CD4-positive, alpha-beta T cell treated with Interleukin-15 for 1 hour (primary cell): Measurements from ENCODE around the gene GLOD5.
A peak's percentile ranks its signal among the peaks of the same experiment; 100 is the strongest.
"Not testable (repeated sequence)": the region's sequence is repeated elsewhere in the genome, so short reads cannot be mapped to it uniquely, and the experiment has no call there.

Experiments used
- DNase-seq: peaks from one replicate; pipeline ENCODE4 v3.0.0-alpha.2; 2020

GLOD5 gene

DNA sequence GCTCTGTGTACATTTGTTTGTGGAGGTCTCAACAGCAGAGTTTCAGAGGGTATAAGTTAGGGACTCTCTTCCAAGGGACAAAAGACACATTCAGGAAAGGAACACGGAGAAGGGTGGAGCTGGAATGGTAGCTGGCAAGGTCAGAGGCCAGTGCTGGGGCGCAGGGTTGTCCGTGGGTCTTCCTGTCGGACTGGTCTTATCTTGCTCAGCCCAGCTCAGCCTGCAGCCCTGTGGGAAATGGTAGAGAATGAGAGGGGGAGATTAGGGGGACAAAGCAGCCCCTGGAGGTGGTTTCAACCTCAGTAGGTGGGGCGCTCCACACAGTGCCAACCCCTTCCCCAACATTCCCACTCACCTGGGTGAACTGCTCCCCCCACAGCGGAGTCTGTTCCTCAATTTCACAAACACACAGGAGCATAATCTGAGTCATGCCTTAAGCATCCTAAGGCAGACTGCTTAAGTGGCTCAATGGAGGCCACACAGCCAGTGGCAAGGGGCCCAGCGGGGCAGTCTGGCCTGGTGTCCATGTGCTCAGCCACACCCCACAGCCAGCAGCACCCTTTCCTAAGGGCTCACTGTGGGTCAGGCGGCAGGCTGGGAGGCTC is 33.5 kb downstream of the GLOD5 start:
- DNase-seq = no peak

DNA sequence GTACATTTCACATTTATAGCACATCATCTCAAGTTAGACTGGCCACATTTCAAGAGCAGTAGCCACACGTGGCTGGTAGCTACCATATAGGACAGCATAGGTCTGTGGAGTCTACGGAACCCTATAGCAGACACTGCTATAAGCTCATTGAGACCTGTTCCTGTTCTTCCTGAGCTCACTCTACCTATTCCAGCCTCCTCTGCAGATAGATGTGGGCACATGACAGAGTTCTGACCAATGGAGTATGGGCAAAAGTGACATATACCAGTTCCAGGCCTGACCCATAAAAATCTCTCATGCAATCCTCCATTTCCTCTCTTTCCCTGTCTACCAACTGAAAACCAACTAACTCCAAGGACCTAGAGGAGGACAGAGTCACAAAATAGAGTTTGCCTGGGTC is 36.8 kb downstream of the GLOD5 start:
- DNase-seq = no peak

GRCh38 chrX:48800574-48801279 is 39.2 kb downstream of the GLOD5 start:
- DNase-seq = no peak

GRCh38 chrX:48801280-48802088 is 39.9 kb downstream of the GLOD5 start, which contains the start of gene HDAC6:
TSS of gene HDAC6 (plus strand) at chrX:48802067. CDS start at chrX:48802693, 626 bp downstream.
- DNase-seq = peak; percentile 99

DNA sequence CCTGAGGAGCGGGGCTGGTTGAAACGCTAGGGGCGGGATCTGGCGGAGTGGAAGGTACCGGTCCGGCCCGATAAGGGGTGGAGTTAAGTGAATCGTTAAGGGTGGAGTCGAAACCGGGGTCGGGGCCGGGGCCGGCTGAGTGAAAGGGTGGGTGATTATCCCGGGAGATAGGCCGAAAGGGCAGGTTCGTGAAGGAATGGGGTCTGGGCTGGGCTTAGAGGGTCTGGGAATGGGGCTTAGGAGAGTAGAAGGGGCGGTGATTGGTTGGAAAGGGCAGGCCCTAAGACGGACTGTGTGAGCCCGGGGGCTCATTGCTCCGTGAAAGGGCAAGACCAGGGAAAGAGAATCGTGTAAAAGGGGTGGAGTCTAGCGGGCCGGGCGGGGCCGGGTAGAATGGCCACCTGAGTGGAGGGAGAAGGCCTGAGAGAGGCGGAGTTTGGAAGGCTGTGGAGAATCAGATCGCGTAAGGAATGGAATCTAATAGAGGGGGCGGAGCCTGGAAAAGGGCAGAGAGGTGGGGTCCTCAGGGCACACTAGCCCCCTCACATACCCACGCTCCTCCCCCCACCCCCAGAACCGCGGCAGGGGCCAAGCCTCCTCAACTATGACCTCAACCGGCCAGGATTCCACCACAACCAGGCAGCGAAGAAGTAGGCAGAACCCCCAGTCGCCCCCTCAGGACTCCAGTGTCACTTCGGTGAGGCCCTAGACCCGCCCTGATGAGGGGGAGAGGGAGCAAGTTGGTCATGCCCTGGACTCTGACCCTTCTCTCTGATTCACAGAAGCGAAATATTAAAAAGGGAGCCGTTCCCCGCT is 40.8 kb downstream of the GLOD5 start:
- peak; percentile 77 for DNase-seq

DNA sequence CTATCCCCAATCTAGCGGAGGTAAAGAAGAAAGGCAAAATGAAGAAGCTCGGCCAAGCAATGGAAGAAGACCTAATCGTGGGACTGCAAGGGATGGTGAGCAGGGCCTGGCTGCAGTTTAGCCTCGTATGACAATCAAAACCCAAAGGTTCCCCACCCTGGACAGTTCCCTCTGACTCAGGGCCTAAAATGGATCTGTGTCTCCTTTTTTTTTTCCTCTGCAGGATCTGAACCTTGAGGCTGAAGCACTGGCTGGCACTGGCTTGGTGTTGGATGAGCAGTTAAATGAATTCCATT is 41.3 kb downstream of the GLOD5 start:
- no peak for DNase-seq

- no peak for DNase-seq
Measured at GRCh38 chrX:48806081-48806480, 44.5 kb downstream of the GLOD5 start.

GRCh38 chrX:48813644-48814043 is 52.1 kb downstream of the GLOD5 start:
- no peak for DNase-seq

- DNase-seq = no peak
Measured at GRCh38 chrX:48814722-48815121, 53.2 kb downstream of the GLOD5 start.

- DNase-seq = no peak
Measured at GRCh38 chrX:48815266-48815665, 53.7 kb downstream of the GLOD5 start.

DNA sequence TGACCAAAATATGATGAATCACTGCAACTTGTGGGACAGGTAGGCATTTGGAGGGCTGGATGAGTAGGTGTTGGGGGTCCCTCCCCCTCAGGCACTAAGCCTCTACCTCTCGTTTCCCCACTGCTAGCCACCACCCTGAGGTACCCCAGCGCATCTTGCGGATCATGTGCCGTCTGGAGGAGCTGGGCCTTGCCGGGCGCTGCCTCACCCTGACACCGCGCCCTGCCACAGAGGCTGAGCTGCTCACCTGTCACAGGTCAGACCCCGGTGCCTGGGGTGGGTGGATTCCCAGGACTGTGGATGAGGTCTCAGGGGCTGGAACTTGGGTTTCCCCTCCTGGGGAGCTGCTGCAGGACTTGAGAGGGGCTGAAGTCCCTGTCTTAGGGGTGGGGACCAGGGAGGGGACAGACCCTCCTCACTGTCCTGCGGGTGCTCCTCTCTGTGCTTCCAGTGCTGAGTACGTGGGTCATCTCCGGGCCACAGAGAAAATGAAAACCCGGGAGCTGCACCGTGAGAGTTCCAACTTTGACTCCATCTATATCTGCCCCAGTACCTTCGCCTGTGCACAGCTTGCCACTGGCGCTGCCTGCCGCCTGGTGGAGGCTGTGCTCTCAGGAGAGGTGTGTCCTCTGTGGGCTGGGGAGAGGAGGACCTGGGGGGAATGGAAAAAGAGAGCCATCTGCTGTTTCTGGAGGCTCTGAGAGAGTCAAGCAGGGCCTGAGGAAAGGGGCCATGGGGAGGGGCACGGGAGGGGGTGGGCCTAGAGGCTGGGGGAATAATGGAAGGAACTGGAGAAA is 54.7 kb downstream of the GLOD5 start:
- no peak for DNase-seq

DNA sequence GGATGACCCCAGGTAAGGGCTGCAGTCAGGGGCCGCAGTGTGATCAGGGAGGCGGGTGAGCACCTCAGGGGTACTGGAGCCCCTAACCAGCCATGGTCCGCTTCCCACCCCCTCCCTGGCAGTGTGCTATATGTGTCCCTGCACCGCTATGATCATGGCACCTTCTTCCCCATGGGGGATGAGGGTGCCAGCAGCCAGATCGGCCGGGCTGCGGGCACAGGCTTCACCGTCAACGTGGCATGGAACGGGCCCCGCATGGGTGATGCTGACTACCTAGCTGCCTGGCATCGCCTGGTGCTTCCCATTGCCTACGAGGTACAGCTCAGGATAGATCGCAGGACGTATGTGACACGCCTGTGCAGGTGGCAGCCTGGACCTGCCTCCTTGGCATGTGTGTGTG is 56.6 kb downstream of the GLOD5 start:
- DNase-seq = no peak

- DNase-seq = no peak
Measured at GRCh38 chrX:48818866-48819265, 57.3 kb downstream of the GLOD5 start.

DNA sequence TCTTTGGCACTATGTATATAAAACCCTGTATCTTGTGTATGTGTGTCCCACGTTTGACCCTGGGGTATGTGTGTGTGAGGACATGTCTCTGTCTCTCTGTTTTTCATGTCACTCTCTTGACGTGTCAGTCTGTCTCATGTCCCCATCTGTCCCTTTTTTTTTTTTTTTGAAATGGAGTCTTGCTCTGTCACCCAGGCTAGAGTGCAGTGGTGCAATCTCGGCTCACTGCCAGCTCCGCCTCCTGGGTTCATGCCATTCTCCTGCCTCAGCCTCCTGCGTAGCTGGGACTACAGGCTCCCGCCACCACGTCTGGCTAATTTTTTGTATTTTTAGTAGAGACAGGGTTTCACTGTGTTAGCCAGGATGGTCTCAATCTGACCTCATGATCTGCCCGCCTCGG is 57.8 kb downstream of the GLOD5 start:
- not testable (repeated sequence) for DNase-seq

- no peak for DNase-seq
Measured at GRCh38 chrX:48823053-48823452, 61.5 kb downstream of the GLOD5 start.
